B cell (primary cell): ENCODE measurements around the gene FBXO24. TPM values are rescaled to one million over a fixed set of nuclear protein-coding genes. Genes with fewer than 3 reads are reported as not detected.
A peak's percentile ranks its signal among the peaks of the same experiment; 100 is the strongest.
"Not testable (repeated sequence)": the region's sequence is repeated elsewhere in the genome, so short reads cannot be mapped to it uniquely, and the experiment has no call there.

Source experiments
- ATAC-seq: fragments of 200-7000 bp; cut with Tn5 transposase; one replicate; pipeline ENCODE4 v1.10.0; 2021; ENCODE audit warnings: low read depth, mild to moderate bottlenecking, moderate number of reproducible peaks, moderate library complexity
- CTCF ChIA-PET: fragments of 350-600 bp; sonication (Branson Sonifier 250); formaldehyde crosslinking; loops from one replicate; lab custom pipeline; 2021; ENCODE audit warnings: antibody characterized with exemption, inconsistent platforms; lab: Charles Lee
- POLR2A ChIA-PET: fragments of 350-600 bp; sonication (Branson Sonifier 250); formaldehyde crosslinking; loops from one replicate; lab custom pipeline; 2021; ENCODE audit warnings: antibody characterized with exemption; lab: Charles Lee
- DNase-seq: peaks from one replicate; pipeline ENCODE4 v3.0.0; 2013
- H2AFZ ChIP-seq: 2 replicates; pipeline ENCODE4 v1.6.1; 2012; ENCODE audit warnings: mild to moderate bottlenecking, low read depth, low read length; ENCODE audit not compliant: insufficient read depth, poor library complexity, severe bottlenecking
- H3K27ac ChIP-seq, 2 donors: 1 replicate in 1 of 2; 2 replicates in 1 of 2; pipeline ENCODE4 v1.5.1; 2012 to 2013; ENCODE audit warnings: low read length in 2 of 2, mild to moderate bottlenecking in 2 of 2, moderate library complexity in 1 of 2
- H3K27me3 ChIP-seq, 4 experiments: fragments of 200-600 bp in 1 of 4; sonication (generic) in 1 of 4; replicated peaks in 1 of 4; 1 replicate in 2 of 4; 2 replicates in 2 of 4; pipeline versions ENCODE4 v1.6.1 to v1.7.0; 2013 to 2016; ENCODE audit warnings: low read length in 3 of 4, mild to moderate bottlenecking in 2 of 4, mixed read lengths in 1 of 4, moderate library complexity in 1 of 4; ENCODE audit not compliant: insufficient read depth in 4 of 4, control insufficient read depth in 3 of 4; ENCODE audit errors: control extremely low read depth in 1 of 4
- H3K36me3 ChIP-seq, 2 experiments: replicated peaks in 1 of 2; 1 replicate in 1 of 2; 2 replicates in 1 of 2; pipeline versions ENCODE4 v1.6.1 to v1.7.1; 2013; ENCODE audit warnings: low read length in 1 of 2; ENCODE audit not compliant: insufficient read depth in 2 of 2, control insufficient read depth in 1 of 2; ENCODE audit errors: control extremely low read depth in 1 of 2, extremely low read depth in 1 of 2
- H3K4me1 ChIP-seq, 2 donors: fragments of 200-600 bp in 1 of 2; sonication (generic) in 1 of 2; 1 replicate in 1 of 2; 2 replicates in 1 of 2; pipeline versions ENCODE4 v1.5.1 to v1.6.1; 2013 to 2017; ENCODE audit warnings: low read length in 2 of 2; ENCODE audit not compliant: control insufficient read depth in 2 of 2, insufficient read depth in 2 of 2
- H3K4me2 ChIP-seq: replicated peaks from 2 replicates; pipeline ENCODE3; 2012; ENCODE audit warnings: mild to moderate bottlenecking, low read depth, low read length; ENCODE audit not compliant: poor library complexity, severe bottlenecking
- H3K4me3 ChIP-seq, 5 experiments: fragments of 200-600 bp in 1 of 5; sonication (generic) in 1 of 5; 1 replicate in 3 of 5; 2 replicates in 2 of 5; pipeline versions ENCODE4 v1.5.1 to v1.7.0; 2011 to 2016; ENCODE audit warnings: low read length in 4 of 5, mild to moderate bottlenecking in 4 of 5, low read depth in 2 of 5, control low read depth in 1 of 5, moderate library complexity in 1 of 5; ENCODE audit not compliant: insufficient read depth in 1 of 5; ENCODE audit errors: control extremely low read depth in 1 of 5, extremely low read depth in 1 of 5
- H3K79me2 ChIP-seq: fragments of 200-600 bp; sonication (generic); one replicate; pipeline ENCODE4 v1.6.0; 2016; ENCODE audit warnings: low read length; ENCODE audit not compliant: control insufficient read depth, insufficient read depth
- H3K9ac ChIP-seq: fragments of 200-600 bp; sonication (generic); 2 replicates; pipeline ENCODE4 v1.6.1; 2017; ENCODE audit warnings: mild to moderate bottlenecking, low read length, moderate library complexity
- H3K9me3 ChIP-seq, 3 donors: one replicate each; pipeline versions ENCODE4 v1.6.1 to v1.7.1; 2013; ENCODE audit warnings: low read length in 2 of 3; ENCODE audit not compliant: control insufficient read depth in 2 of 3, insufficient read depth in 1 of 3; ENCODE audit errors: control extremely low read depth in 1 of 3
- H4K20me1 ChIP-seq: 2 replicates; pipeline ENCODE4 v1.6.0; 2012; ENCODE audit warnings: mild to moderate bottlenecking, low read length; ENCODE audit not compliant: insufficient read depth, control insufficient read depth, poor library complexity, severe bottlenecking
- H3K27ac Mint-ChIP-seq: one replicate; pipeline ENCODE4 v1.8.0; 2021; ENCODE audit warnings: mixed read lengths
- H3K27me3 Mint-ChIP-seq: one replicate; pipeline ENCODE4 v1.8.0; 2021; ENCODE audit warnings: mixed read lengths
- H3K4me1 Mint-ChIP-seq: one replicate; pipeline ENCODE4 v1.8.0; 2021; ENCODE audit warnings: mixed read lengths
- H3K4me3 Mint-ChIP-seq: one replicate; pipeline ENCODE4 v1.8.0; 2021; ENCODE audit warnings: mixed read lengths
- H3K9me3 Mint-ChIP-seq: one replicate; pipeline ENCODE4 v1.8.0; 2022; ENCODE audit warnings: mixed read lengths; ENCODE audit not compliant: insufficient read depth
- EZH2 ChIP-seq: IDR thresholded peaks from 2 replicates; pipeline ENCODE4 v1.6.1; 2012; ENCODE audit warnings: borderline replicate concordance, low read depth, mild to moderate bottlenecking, moderate library complexity, low read length; ENCODE audit not compliant: insufficient read depth, poor library complexity, severe bottlenecking
- WGBS: methylation state at CpG from one replicate; pipeline ENCODE4 v1.1.5; 2013; ENCODE audit warnings: missing lambda C conversion rate; ENCODE audit not compliant: insufficient coverage; 5-methylcytosine and 5-hydroxymethylcytosine counted together
- intact Hi-C: fragments of 100-400 bp; cut with micrococcal nuclease; formaldehyde crosslinking; loops from one replicate; pipeline ENCODE4 v1.10.0; 2022
- polyA plus RNA-seq: library from polyadenylated mRNA; depleted of rRNA; stranded (reverse); fragments of >200 nt; gene quantifications from 2 replicates; pipeline ENCODE4 v1.2.3, GENCODE V29; 2012
- total RNA-seq, 2 donors: library from RNA; stranded (reverse); fragments of 120-200 nt in 1 of 2; gene quantifications; 1 replicate in 1 of 2; 2 replicates in 1 of 2; pipeline versions ENCODE4 v1.2.3 to v1.2.4, GENCODE V29; 2013 to 2022
- TF ChIP-seq, protein P1 (sequence below): fragments of 200-600 bp; IDR thresholded peaks from one replicate; pipeline ENCODE4 v1.8.0; 2022; ENCODE audit warnings: antibody characterized with exemption, mild to moderate bottlenecking

Gene FBXO24
- total and polyA plus RNA-seq, 2 donors (not counting 1 experiment from before 2014, with no cell fraction given), result 1.2 to 1.6 TPM

DNA sequence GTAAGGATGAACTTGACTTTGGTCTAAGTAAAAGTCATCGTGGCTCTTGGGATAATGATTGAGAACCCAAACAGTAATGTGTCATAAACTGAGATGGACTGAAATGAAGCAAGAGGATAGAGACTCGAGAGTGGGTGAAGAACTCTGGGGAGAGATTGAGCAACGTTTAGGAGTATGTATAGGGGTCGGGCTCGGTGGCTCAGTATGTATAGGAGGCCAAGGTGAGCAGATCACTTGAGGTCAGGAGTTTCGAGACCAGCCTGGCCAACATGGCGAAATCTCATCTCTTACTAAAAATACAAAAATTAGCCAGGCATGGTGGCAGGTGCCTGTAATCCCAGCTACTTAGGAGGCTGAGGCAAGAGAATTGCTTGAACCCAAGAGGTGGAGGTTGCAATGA lies 44.8 kb upstream of the FBXO24 start:
- ATAC-seq, H4K20me1 ChIP-seq, H3K4me2 ChIP-seq, H3K9me3 Mint-ChIP-seq, H2AFZ ChIP-seq, H3K27ac ChIP-seq, H3K9me3 ChIP-seq, H3K36me3 ChIP-seq, H3K4me3 ChIP-seq, H3K9ac ChIP-seq, H3K27me3 ChIP-seq, intact Hi-C loops, DNase-seq, H3K27ac Mint-ChIP-seq, POLR2A ChIA-PET, H3K27me3 Mint-ChIP-seq: not testable (repeated sequence)
- Histone ChIP-seq H3K4me1 (peaks cover 29 to 40% of the 10 kb centered on the region in 2 donors), H3K79me2 (peaks cover 54% of the 10 kb centered on the region)
- CTCF ChIA-PET, result interaction anchor here (0.9 to 2.8 kb wide), 4 partner anchors 17 to 24 kb away, joined by 3 to 21 read pairs (median 3); no protein-coding TSS in a partner anchor
- peak overlapping the region; percentile 41 for H3K4me3 Mint-ChIP-seq
- WGBS, result 100% methylated on average over 2 of the region's 7 CpGs
- H3K4me1 Mint-ChIP-seq, result peaks cover 60% of the 10 kb centered on the region

DNA sequence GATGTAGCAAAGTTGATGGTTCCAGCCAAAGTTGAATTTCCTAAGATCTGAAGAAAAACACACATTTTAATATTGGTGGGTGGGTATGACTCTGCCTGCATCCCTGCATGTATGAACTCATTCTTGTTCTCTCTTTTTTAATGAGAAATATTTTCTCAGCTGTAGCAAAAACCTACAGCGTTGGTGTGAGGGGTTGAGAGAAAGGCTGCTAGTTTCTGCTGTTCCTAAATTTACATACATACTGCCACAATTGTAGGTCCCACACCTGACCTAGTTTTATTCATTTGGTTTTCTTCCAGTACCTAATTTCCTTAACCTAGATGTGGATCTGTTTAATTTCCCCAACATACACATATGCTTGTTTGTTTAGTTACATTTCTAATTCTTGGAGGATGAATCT lies 42.5 kb upstream of the FBXO24 start:
- H3K4me1 ChIP-seq, result peaks cover 39 to 56% of the 10 kb centered on the region in 2 donors
- Mint-ChIP-seq H3K27me3 (no peaks in the 10 kb centered on the region), H3K9me3 (no peaks in the 10 kb centered on the region), H3K27ac (peak overlapping the region; percentile 54), H3K4me3 (peak overlapping the region; percentile 10), H3K4me1 (peaks cover 74% of the 10 kb centered on the region)
- WGBS, result no CpG with 5 or more reads among the region's 1 CpG
- POLR2A ChIA-PET, result no interaction called here
- H3K4me3 ChIP-seq, result no peak overlapping the region
- H3K79me2 ChIP-seq, result peaks cover 54% of the 10 kb centered on the region
- DNase-seq (no peak), ATAC-seq (no peak)
- no peak overlapping the region for H3K4me2 ChIP-seq
- H4K20me1 ChIP-seq, result no peaks in the 10 kb centered on the region
- no peak overlapping the region for H3K27ac ChIP-seq
- no peaks in the 10 kb centered on the region for H3K9me3 ChIP-seq
- intact Hi-C loops, result no loop called here
- H3K9ac ChIP-seq, result no peak overlapping the region
- TF ChIP-seq, protein P1, sequence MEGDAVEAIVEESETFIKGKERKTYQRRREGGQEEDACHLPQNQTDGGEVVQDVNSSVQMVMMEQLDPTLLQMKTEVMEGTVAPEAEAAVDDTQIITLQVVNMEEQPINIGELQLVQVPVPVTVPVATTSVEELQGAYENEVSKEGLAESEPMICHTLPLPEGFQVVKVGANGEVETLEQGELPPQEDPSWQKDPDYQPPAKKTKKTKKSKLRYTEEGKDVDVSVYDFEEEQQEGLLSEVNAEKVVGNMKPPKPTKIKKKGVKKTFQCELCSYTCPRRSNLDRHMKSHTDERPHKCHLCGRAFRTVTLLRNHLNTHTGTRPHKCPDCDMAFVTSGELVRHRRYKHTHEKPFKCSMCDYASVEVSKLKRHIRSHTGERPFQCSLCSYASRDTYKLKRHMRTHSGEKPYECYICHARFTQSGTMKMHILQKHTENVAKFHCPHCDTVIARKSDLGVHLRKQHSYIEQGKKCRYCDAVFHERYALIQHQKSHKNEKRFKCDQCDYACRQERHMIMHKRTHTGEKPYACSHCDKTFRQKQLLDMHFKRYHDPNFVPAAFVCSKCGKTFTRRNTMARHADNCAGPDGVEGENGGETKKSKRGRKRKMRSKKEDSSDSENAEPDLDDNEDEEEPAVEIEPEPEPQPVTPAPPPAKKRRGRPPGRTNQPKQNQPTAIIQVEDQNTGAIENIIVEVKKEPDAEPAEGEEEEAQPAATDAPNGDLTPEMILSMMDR, result no peak
- TF ChIP-seq EZH2, result no peak
- CTCF ChIA-PET, result interaction anchor here (1.4 to 2.8 kb wide), 3 partner anchors 15 to 75 kb away, joined by 3 to 21 read pairs (median 5); no protein-coding TSS in a partner anchor
- H3K27me3 ChIP-seq, result no peaks in the 10 kb centered on the region
- no peak overlapping the region for H2AFZ ChIP-seq
- H3K36me3 ChIP-seq, result no peaks in the 10 kb centered on the region
